SK-N-SH (cell line): ENCODE results near the gene FDX2.

ENCODE experiments used
- EP300 ChIP-seq, 2 experiments: IDR thresholded peaks; 2 replicates each; pipeline versions ENCODE4 v1.4.0 to v1.6.1; 2012; ENCODE audit warnings: borderline replicate concordance in 1 of 2, low read depth in 1 of 2, low read length in 1 of 2
- NRF1 ChIP-seq: IDR thresholded peaks from 2 replicates; pipeline ENCODE4 v1.6.1; 2012; ENCODE audit warnings: low read depth, mild to moderate bottlenecking, low read length
- SMC3 ChIP-seq: IDR thresholded peaks from 2 replicates; pipeline ENCODE4 v1.6.1; 2012; ENCODE audit warnings: low read depth, low read length, improper control_type of control experiment
- TAF1 ChIP-seq: IDR thresholded peaks from 2 replicates; pipeline ENCODE4 v1.6.1; 2012; ENCODE audit warnings: low read depth, mild to moderate bottlenecking, low read length, moderate library complexity, borderline replicate concordance
- TF ChIP-seq, protein P1 (sequence below): fragments of 200-600 bp; sonication (generic); IDR thresholded peaks from 2 replicates; pipeline ENCODE4 v1.6.1; 2017; ENCODE audit warnings: antibody characterized with exemption, mild to moderate bottlenecking, moderate library complexity

DNA sequence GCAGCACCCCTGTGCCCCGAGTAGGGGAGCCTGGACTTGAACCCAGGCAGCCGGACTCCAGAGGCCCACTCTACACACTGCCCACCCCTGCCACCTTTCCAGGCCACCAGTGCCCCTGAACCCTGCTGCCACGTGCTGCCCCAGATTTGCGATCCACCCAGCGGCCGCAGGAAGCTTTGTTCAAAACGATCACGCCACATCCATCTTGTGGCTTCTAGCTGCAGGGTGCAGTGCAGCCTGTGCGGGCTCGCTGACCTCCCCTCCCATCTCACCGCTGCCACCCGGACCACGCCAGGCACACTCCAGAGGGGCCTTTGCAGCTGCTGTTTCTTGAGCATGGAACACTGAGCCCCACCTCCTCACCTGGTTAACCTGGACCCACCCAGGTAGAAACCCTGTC, 13.7 kb upstream of the FDX2 start:
- no peak for TF ChIP-seq NRF1
- TF ChIP-seq, protein P1, sequence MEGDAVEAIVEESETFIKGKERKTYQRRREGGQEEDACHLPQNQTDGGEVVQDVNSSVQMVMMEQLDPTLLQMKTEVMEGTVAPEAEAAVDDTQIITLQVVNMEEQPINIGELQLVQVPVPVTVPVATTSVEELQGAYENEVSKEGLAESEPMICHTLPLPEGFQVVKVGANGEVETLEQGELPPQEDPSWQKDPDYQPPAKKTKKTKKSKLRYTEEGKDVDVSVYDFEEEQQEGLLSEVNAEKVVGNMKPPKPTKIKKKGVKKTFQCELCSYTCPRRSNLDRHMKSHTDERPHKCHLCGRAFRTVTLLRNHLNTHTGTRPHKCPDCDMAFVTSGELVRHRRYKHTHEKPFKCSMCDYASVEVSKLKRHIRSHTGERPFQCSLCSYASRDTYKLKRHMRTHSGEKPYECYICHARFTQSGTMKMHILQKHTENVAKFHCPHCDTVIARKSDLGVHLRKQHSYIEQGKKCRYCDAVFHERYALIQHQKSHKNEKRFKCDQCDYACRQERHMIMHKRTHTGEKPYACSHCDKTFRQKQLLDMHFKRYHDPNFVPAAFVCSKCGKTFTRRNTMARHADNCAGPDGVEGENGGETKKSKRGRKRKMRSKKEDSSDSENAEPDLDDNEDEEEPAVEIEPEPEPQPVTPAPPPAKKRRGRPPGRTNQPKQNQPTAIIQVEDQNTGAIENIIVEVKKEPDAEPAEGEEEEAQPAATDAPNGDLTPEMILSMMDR, result no peak
- no peak for TF ChIP-seq EP300 (IDR thresholded peaks at IDR 0.05; ENCODE audit: borderline replicate concordance in 1 of 2, low read depth in 1 of 2, low read length in 1 of 2)
- TF ChIP-seq SMC3, result no peak
- TF ChIP-seq TAF1, result no peak
